Liver (tissue), 9 donors: Measurements from ENCODE around the gene DNAH7. TPM values are rescaled to one million over a fixed set of nuclear protein-coding genes. Genes with fewer than 3 reads are reported as not detected.

Experiments used
- DNase-seq: peaks from one replicate; pipeline ENCODE4 v3.0.0-alpha.2; 2017; ENCODE audit warnings: low spot score
- H3K27ac ChIP-seq, 2 donors: one replicate each; pipeline ENCODE4 v1.7.0; 2013; ENCODE audit warnings: inconsistent platforms in 2 of 2, low read length in 2 of 2, control low read depth in 1 of 2, low read depth in 1 of 2, mild to moderate bottlenecking in 1 of 2
- H3K27me3 ChIP-seq, 4 donors: one replicate each; pipeline versions ENCODE4 v1.6.1 to v1.7.0; 2013; ENCODE audit warnings: low read length in 3 of 4, inconsistent platforms in 1 of 4, mild to moderate bottlenecking in 1 of 4, moderate library complexity in 1 of 4; ENCODE audit not compliant: control insufficient read depth in 4 of 4, insufficient read depth in 4 of 4
- H3K36me3 ChIP-seq, 4 donors: one replicate each; pipeline versions ENCODE4 v1.6.1 to v1.7.0; 2013; ENCODE audit warnings: low read length in 3 of 4, mild to moderate bottlenecking in 3 of 4, low read depth in 1 of 4, moderate library complexity in 1 of 4; ENCODE audit not compliant: control insufficient read depth in 4 of 4, insufficient read depth in 3 of 4
- H3K4me1 ChIP-seq, 4 donors: one replicate each; pipeline versions ENCODE4 v1.6.1 to v1.7.0; 2013; ENCODE audit warnings: low read length in 3 of 4, mild to moderate bottlenecking in 3 of 4, moderate library complexity in 1 of 4; ENCODE audit not compliant: control insufficient read depth in 4 of 4, insufficient read depth in 4 of 4
- H3K4me3 ChIP-seq, 3 donors: one replicate each; pipeline versions ENCODE4 v1.6.1 to v1.7.0; 2013; ENCODE audit warnings: low read length in 3 of 3, control low read depth in 1 of 3, low read depth in 1 of 3, mild to moderate bottlenecking in 1 of 3
- H3K9ac ChIP-seq, 2 donors: one replicate each; pipeline ENCODE4 v1.7.0; 2013; ENCODE audit warnings: low read length in 2 of 2, mild to moderate bottlenecking in 2 of 2, moderate library complexity in 2 of 2, control low read depth in 1 of 2, low read depth in 1 of 2
- H3K9me3 ChIP-seq, 4 donors: one replicate each; pipeline versions ENCODE4 v1.6.1 to v1.7.0; 2013; ENCODE audit warnings: low read length in 3 of 4; ENCODE audit not compliant: control insufficient read depth in 4 of 4
- EGR1 ChIP-seq, 2 donors: IDR thresholded peaks; 2 replicates each; pipeline ENCODE4 v1.6.1; 2016 to 2018; ENCODE audit warnings: antibody characterized with exemption in 2 of 2, low read depth in 2 of 2
- FOXA1 ChIP-seq: IDR thresholded peaks from 2 replicates; pipeline ENCODE4 v1.6.1; 2016; ENCODE audit warnings: antibody characterized with exemption
- FOXA2 ChIP-seq: IDR thresholded peaks from 2 replicates; pipeline ENCODE4 v1.6.1; 2016; ENCODE audit warnings: antibody characterized with exemption
- GABPA ChIP-seq, 2 donors: IDR thresholded peaks in 1 of 2; conservative IDR thresholded peaks in 1 of 2; 2 replicates each; pipeline ENCODE4 v1.6.1; 2016; ENCODE audit warnings: antibody characterized with exemption in 2 of 2, mild to moderate bottlenecking in 1 of 2, moderate library complexity in 1 of 2
- HNF4A ChIP-seq, 2 donors: conservative IDR thresholded peaks; 2 replicates each; pipeline ENCODE4 v1.6.1; 2016; ENCODE audit warnings: antibody characterized with exemption in 2 of 2, mild to moderate bottlenecking in 2 of 2
- HNF4G ChIP-seq: IDR thresholded peaks from 2 replicates; pipeline ENCODE4 v1.6.1; 2016; ENCODE audit warnings: antibody characterized with exemption
- JUND ChIP-seq, 2 donors: IDR thresholded peaks; 2 replicates each; pipeline ENCODE4 v1.6.1; 2016; ENCODE audit warnings: antibody characterized with exemption in 2 of 2
- NR2F2 ChIP-seq: IDR thresholded peaks from 2 replicates; pipeline ENCODE4 v1.6.1; 2016; ENCODE audit warnings: antibody characterized with exemption
- RAD21 ChIP-seq, 2 donors: IDR thresholded peaks; 2 replicates each; pipeline ENCODE4 v1.6.1; 2016; ENCODE audit warnings: antibody characterized with exemption in 2 of 2, mild to moderate bottlenecking in 2 of 2
- RXRA ChIP-seq, 2 donors: IDR thresholded peaks; 2 replicates each; pipeline ENCODE4 v1.6.1; 2017 to 2018; ENCODE audit warnings: antibody characterized with exemption in 2 of 2, mild to moderate bottlenecking in 1 of 2
- SP1 ChIP-seq: IDR thresholded peaks from 2 replicates; pipeline ENCODE4 v1.6.1; 2018; ENCODE audit warnings: antibody characterized with exemption, mild to moderate bottlenecking
- TAF1 ChIP-seq: conservative IDR thresholded peaks from 2 replicates; pipeline ENCODE4 v1.6.1; 2016; ENCODE audit warnings: antibody characterized with exemption, mild to moderate bottlenecking
- YY1 ChIP-seq: IDR thresholded peaks from 2 replicates; pipeline ENCODE4 v1.6.1; 2016; ENCODE audit warnings: antibody characterized with exemption, mild to moderate bottlenecking
- WGBS: extraction: QIAGEN DNeasy Blood & Tissue Kit; methylation state at CpG from one replicate; pipeline ENCODE4 v1.1.7; 2013; 5-methylcytosine and 5-hydroxymethylcytosine counted together
- polyA plus RNA-seq, 2 donors: library from polyadenylated mRNA; stranded (reverse) in 1 of 2; unstranded in 1 of 2; fragments of 200-250 nt in 1 of 2; fragments of >200 nt in 1 of 2; fragmentation: Nextera tagmentation in 1 of 2; extraction: Ambion mirVana in 1 of 2; gene quantifications; one replicate each; pipeline versions ENCODE4 v1.2.1 to v1.2.3, GENCODE V29; 2013 to 2015
- total RNA-seq, 2 donors: library from RNA; depleted of rRNA; stranded (reverse); fragments of >200 nt; gene quantifications; one replicate each; pipeline ENCODE4 v1.2.3, GENCODE V29; 2014
- TF ChIP-seq, protein P1 (sequence below): IDR thresholded peaks from 2 replicates; pipeline ENCODE4 v1.6.1; 2016; ENCODE audit warnings: antibody characterized with exemption
- TF ChIP-seq, protein P2 (sequence below): IDR thresholded peaks from 2 replicates; pipeline ENCODE4 v1.6.1; 2016; ENCODE audit warnings: antibody characterized with exemption
- TF ChIP-seq, protein P3 (sequence below): IDR thresholded peaks from 2 replicates; pipeline ENCODE4 v1.6.1; 2016; ENCODE audit warnings: antibody characterized with exemption, mild to moderate bottlenecking
- TF ChIP-seq, protein P4 (sequence below): fragments of 150-350 bp; IDR thresholded peaks from 2 replicates; pipeline ENCODE4 v1.5.1; 2017; ENCODE audit warnings: improper control_type of control experiment, low read depth, low read length; ENCODE audit not compliant: missing input control
- TF ChIP-seq, protein P5 (sequence below): IDR thresholded peaks from 2 replicates; pipeline ENCODE4 v1.6.1; 2016; ENCODE audit warnings: antibody characterized with exemption
- donor health status: healthy.
- donor health status: healthy.
- donor health status: healthy.
- donor health status: healthy.
- donor health status: healthy.

The DNAH7 gene
- total and polyA plus RNA-seq, 4 donors, result under 0.01 to 0.50 (median 0.07) TPM

DNA sequence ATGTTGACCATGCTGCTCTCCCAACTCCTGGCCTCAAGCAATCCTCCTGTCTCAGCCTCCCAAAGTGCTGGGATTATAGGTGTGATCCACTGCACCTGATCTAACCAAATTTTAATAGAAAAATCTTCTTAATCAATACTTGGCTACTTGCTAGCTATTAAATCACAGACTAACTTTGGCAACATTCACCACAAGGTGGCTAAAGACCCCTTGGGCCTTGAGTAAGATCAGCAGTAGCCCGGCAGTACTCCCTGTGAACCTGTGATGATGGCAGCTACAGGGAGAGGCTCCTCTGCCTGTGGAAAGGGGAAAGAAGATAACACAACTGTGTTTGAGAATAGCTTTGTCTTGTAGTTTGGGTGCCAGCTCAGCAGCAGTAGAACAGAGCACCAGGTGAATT is 308.8 kb downstream of the DNAH7 start:
- Histone ChIP-seq H3K27me3 (no peaks in the 10 kb centered on the region), H3K36me3 (no peaks in the 10 kb centered on the region), H3K27ac (no peak overlapping the region), H3K9me3 (peaks cover 0 to 9% (median 2%) of the 10 kb centered on the region in 4 donors), H3K9ac (no peak overlapping the region), H3K4me3 (no peak overlapping the region), H3K4me1 (no peaks in the 10 kb centered on the region)
- 97% methylated on average over 1 of the region's 1 CpG for WGBS
- no peak for DNase-seq
- no peak for TF ChIP-seq FOXA1
- TF ChIP-seq, protein P1, sequence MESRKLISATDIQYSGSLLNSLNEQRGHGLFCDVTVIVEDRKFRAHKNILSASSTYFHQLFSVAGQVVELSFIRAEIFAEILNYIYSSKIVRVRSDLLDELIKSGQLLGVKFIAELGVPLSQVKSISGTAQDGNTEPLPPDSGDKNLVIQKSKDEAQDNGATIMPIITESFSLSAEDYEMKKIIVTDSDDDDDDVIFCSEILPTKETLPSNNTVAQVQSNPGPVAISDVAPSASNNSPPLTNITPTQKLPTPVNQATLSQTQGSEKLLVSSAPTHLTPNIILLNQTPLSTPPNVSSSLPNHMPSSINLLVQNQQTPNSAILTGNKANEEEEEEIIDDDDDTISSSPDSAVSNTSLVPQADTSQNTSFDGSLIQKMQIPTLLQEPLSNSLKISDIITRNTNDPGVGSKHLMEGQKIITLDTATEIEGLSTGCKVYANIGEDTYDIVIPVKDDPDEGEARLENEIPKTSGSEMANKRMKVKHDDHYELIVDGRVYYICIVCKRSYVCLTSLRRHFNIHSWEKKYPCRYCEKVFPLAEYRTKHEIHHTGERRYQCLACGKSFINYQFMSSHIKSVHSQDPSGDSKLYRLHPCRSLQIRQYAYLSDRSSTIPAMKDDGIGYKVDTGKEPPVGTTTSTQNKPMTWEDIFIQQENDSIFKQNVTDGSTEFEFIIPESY, result no peak
- no peak for TF ChIP-seq RAD21 (IDR thresholded peaks at IDR 0.05)
- no peak for TF ChIP-seq TAF1
- no peak for TF ChIP-seq SP1
- TF ChIP-seq, protein P2, sequence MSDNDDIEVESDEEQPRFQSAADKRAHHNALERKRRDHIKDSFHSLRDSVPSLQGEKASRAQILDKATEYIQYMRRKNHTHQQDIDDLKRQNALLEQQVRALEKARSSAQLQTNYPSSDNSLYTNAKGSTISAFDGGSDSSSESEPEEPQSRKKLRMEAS, result no peak
- no peak for TF ChIP-seq FOXA2
- no peak for TF ChIP-seq JUND (IDR thresholded peaks at IDR 0.05)
- no peak for TF ChIP-seq YY1
- no peak for TF ChIP-seq HNF4G
- TF ChIP-seq, protein P3, sequence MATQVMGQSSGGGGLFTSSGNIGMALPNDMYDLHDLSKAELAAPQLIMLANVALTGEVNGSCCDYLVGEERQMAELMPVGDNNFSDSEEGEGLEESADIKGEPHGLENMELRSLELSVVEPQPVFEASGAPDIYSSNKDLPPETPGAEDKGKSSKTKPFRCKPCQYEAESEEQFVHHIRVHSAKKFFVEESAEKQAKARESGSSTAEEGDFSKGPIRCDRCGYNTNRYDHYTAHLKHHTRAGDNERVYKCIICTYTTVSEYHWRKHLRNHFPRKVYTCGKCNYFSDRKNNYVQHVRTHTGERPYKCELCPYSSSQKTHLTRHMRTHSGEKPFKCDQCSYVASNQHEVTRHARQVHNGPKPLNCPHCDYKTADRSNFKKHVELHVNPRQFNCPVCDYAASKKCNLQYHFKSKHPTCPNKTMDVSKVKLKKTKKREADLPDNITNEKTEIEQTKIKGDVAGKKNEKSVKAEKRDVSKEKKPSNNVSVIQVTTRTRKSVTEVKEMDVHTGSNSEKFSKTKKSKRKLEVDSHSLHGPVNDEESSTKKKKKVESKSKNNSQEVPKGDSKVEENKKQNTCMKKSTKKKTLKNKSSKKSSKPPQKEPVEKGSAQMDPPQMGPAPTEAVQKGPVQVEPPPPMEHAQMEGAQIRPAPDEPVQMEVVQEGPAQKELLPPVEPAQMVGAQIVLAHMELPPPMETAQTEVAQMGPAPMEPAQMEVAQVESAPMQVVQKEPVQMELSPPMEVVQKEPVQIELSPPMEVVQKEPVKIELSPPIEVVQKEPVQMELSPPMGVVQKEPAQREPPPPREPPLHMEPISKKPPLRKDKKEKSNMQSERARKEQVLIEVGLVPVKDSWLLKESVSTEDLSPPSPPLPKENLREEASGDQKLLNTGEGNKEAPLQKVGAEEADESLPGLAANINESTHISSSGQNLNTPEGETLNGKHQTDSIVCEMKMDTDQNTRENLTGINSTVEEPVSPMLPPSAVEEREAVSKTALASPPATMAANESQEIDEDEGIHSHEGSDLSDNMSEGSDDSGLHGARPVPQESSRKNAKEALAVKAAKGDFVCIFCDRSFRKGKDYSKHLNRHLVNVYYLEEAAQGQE, result no peak
- no peak for TF ChIP-seq RXRA (IDR thresholded peaks at IDR 0.05)
- TF ChIP-seq, protein P4, sequence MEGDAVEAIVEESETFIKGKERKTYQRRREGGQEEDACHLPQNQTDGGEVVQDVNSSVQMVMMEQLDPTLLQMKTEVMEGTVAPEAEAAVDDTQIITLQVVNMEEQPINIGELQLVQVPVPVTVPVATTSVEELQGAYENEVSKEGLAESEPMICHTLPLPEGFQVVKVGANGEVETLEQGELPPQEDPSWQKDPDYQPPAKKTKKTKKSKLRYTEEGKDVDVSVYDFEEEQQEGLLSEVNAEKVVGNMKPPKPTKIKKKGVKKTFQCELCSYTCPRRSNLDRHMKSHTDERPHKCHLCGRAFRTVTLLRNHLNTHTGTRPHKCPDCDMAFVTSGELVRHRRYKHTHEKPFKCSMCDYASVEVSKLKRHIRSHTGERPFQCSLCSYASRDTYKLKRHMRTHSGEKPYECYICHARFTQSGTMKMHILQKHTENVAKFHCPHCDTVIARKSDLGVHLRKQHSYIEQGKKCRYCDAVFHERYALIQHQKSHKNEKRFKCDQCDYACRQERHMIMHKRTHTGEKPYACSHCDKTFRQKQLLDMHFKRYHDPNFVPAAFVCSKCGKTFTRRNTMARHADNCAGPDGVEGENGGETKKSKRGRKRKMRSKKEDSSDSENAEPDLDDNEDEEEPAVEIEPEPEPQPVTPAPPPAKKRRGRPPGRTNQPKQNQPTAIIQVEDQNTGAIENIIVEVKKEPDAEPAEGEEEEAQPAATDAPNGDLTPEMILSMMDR, result no peak
- no peak for TF ChIP-seq EGR1 (IDR thresholded peaks at IDR 0.05; ENCODE audit: low read depth in 2 of 2)
- TF ChIP-seq HNF4A (conservative IDR thresholded peaks at IDR 0.05), result no peak
- TF ChIP-seq NR2F2, result no peak
- no peak for TF ChIP-seq GABPA (IDR thresholded peaks at IDR 0.05 in 1 of 2, conservative IDR thresholded peaks at IDR 0.05 in 1 of 2)
- TF ChIP-seq, protein P5, sequence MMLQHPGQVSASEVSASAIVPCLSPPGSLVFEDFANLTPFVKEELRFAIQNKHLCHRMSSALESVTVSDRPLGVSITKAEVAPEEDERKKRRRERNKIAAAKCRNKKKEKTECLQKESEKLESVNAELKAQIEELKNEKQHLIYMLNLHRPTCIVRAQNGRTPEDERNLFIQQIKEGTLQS, result no peak
